GM21576 (cell line): ENCODE results near the gene CCDC68.
"Not testable (repeated sequence)": the region's sequence is repeated elsewhere in the genome, so short reads cannot be mapped to it uniquely, and the experiment has no call there.

Experiments used
- ATAC-seq: cut with Tn5 transposase; IDR thresholded peaks from one replicate; pipeline ENCODE4 v1.9.1; 2021; ENCODE audit warnings: mild to moderate bottlenecking, moderate library complexity; ENCODE audit not compliant: unreplicated experiment

Gene CCDC68

DNA sequence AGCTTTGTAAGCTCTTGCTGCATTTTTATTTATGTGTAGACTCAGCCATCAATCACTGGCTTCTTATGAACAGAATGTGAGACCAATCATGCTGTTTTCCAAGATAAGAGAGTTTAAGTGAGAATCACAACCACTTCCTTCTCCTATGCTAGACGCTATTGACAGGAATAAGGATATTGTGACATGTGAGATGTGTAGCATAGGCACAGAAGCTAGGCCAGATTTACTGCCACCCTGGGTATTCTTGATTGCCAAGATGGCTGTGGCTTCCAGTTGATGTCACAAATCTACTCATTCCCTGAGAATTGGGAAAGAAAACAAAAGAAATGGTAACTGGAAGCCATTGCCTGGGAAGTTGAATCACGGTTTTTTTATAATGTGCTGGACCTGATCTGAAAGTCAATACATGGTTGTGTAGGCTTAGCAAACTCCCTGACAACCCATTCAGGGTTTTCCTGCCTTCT lies 81.1 kb downstream of the CCDC68 start:
- ATAC-seq, result no peak

DNA sequence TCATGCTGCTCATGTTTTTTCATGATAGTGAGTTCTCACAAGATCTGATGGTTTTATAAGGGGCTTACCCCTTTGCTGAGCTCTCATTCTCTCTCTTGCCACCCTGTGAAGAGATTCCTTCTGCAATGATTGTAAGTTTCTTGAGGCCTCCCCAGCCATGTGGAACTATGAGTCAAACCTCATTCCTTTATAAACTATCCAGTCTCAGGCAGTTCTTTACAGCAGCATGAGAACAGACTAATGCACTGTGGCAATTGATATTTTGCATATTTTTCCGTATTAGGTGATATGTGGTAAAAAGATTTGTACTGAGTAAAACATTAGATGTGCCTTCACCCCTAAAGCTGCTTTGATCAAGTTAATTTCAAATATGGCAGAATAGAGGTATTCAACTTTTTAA lies 82.2 kb downstream of the CCDC68 start:
- no peak for ATAC-seq

DNA sequence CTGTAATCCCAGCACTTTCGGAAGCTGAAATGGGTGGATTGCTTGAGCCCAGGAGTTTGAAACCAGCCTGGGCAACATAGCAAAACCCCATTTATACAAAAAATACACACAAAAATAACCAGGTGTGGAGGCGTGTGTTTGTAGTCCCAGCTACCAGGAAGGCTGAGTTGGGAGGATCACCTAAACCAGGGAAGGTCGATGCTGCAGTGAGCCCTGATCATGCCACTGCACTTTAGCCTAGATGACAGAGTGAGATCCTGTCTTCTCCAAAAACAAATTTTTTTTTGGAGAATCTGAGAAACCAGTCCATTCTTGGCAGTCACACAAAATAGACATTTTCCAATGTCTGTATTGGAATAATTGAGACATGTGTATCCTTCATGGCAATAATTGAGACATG lies 84.2 kb downstream of the CCDC68 start:
- no peak for ATAC-seq

DNA sequence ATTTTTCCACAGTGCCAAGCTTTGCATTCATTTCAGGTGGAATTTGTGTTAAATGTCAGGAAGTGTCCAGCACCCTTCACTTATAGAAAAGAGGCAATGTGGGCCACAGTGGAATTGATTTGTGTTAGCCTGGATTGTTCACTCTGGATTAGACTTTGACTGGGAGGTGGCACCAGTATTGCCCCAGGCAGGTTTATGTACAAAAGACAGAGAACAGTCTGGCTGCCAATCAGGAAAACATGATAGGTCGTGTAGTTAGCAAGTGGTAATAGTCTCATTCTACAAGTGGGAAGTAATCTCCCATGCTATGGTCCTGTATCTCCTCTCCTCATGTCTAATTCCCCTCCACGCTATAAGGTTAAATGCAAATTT lies 85.4 kb downstream of the CCDC68 start:
- ATAC-seq, result no peak

DNA sequence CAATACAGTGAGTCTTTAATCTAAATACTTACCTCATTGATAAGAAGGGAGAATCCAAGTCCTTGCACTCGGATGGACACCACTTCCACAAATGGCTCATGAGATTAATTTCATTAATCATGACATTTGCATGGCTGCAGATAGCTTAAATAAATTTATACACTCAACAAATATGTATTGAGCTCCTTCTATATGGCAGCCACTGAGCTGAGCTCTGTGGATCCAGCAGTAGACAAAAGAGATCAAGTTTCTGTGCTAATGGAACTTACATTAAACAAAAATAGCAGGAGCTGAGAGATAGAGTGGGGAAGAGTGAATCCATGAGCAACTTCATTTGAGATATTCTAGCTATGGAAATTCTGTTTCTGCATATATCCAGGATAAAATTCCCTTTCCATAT lies 86.6 kb downstream of the CCDC68 start:
- no peak for ATAC-seq

DNA sequence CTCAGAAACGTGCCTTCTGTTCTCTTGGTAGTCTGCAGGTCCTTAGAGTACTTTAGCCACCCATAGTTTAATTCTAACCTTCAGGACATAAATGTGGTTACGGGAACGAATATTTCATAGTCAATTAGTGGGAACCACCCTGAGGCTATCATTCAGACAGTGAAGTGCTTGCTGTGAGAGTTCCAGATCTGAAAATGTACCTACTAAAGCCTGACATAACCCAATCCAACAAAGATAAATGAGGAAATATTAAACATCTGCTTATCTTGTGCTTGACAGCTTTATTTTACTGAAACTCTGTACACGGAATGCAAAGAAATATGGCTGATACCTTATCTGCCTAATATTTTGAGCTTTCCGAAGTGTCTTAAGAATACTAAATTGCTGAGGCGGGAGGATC lies 88.0 kb downstream of the CCDC68 start:
- ATAC-seq, result no peak

DNA sequence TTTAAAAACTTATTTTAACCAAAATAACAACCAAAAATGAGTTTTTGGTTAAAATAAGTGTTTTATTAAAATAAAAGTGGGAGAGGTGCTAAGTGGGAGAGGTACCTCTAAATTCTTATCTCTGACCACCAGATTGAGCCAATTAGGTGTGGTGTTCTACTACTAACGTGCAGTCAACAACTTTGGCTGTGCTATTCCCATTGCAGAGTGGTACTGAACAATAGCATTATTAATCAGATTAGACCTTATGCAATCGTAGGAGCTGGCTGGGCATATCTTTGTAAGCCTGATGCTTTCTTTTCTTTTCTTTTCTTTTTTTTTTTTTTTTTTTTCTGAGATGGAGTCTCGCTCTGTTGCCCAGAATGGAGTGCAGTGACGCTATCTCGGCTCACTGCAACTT lies 92.1 kb downstream of the CCDC68 start:
- ATAC-seq, result no peak

DNA sequence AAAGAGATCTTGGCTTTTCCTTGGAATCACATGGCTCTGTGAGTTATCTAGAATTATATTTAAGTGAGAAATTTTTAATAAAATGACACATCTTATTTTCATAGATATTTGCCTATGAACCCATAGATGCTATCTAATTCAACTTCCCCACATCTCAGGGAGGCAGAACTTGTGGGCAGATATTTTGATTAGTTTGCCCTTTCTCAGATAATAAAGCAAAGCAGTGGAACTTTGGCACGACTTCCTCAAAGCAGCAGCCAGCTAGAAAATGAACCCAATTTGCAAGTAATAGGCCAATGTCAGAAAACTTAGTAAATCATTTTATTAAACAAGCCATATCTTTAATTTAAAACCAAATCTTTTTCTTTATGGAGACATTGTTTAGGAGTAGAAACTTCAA lies 98.3 kb downstream of the CCDC68 start:
- ATAC-seq, result no peak

DNA sequence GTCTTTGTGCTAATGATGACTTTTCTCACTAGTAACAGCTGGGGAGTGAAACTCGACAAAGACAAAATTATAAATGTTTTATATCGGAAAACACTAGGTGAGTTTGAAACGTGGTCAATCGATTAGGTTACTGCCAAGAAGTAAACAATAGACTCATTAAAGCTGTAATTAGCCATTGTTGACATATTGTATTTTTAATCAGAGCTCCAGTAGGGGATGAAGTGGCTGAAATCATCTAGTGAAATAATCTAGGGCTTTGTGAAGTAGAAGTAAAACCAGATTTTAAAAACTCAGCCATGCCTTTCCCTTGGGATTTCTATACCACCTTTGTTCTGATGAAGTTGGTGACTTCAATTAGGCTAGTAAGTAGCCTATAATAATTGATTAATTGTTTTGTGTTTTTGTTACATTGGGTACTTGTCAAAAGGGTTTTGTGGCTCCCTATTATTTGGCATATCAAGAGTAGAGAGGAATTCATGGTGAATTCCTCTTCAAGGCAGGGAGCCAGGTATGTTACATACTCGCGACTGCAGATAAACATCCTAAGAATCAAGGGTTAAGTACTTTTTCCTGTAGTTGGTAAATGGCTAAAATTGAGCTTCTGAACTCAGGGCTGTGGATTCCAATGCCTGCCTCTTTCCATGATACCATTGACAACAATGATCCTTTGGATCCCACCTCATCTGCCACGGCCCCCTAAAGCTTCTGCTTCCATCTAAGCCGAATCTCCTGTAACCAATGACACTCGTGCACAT lies 99.4 kb downstream of the CCDC68 start:
- no peak for ATAC-seq

DNA sequence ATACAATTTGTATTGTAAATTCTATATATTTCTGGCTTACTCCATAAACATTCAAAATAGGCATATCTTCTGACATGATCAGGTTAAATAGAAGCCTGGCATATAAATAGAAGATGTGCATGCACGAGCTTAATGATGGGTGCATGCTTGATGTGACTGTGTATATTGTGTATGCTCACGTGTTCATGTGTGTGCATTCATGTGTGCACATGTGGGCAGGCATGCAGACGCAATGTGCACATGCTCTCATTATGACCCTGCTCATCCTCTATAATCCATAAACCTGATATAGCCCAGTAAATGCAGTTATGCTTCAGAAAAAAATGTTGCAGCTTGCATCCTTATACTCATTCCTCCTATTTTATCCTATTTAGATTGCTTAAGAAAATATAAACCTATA lies 101.8 kb downstream of the CCDC68 start:
- no peak for ATAC-seq

DNA sequence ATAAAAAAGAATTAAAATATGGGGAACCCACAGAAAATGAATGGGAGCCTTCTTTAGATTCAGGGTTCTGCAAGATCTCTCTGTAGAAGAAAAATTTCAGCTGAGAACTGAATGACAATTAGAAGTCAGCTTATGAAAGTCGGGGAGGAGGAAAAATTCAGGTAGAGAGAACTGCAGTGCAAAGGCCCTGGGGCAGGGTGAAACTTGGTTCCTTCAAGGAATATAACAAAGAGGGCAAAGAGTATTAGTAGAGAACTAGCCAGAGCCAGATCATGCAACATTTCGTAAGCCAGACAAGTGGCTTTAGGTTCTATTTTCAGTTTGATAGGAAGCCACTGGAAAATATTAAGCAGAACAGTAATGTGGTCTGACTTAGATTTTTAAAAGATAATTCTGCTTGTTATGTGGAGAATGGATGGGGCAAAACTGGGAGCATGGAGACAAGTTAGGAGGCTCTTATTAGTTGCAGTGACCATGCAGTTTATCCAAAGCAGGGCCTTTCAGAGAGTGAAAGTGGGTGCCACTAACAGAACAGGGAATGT lies 103.1 kb downstream of the CCDC68 start:
- ATAC-seq, result no peak

DNA sequence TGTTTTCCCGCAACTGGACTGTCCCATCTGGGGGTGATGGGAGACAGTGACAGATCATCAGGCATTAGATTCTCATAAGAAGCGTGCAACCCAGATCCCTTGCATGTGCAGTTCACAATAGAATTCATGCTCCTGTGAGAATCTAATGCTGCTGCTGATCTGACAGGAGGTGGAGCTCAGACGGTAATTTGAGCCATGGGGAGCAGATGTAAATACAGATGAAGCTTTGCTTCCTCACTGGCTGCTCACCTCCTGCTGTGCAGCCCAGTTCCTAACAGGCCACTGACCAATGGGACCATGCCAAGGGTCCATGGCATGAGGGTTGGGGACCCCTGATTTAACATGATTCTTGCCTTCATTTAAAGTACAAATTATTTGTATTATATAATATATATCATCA lies 104.2 kb downstream of the CCDC68 start:
- ATAC-seq, result not testable (repeated sequence)

DNA sequence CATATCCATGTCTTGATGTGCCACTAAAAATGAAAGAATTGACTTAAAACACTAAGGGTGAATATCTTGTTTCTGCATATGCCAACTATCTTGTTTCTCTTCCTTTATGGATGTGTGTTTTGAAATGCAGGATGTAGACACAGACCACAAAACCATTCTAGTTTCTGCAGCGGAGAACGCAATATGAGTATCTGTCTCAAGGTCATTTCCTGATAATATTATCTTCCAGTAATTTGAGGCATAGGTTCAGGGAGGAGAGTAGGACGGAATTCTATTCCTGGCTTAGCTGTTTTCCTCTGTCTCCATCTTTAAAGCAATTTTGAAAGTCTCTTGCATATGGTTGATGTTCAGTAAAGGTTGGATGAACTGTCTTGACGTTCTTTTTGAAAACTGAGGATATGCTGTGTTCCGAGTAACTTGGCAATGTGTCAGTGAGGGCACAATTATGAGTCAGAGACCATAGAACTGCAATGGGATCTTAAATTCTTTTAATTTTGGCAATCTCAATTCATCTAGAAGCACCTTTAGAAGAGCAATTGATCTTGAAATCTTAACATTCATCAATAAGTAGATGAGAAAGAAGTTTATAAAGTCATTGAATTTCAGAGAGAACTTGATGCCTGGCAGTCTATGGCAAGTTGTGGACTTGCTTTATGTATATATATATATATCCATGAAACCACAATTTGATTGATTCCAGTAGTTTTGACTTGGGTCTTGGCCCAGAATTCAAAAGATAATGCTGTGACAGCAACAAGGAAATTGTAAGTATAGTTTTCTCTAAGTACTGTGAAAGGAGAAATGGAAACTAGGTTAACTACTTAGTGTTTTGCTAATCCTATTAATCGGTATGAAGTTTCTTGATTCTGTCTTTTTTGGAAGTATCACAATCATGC lies 106.2 kb downstream of the CCDC68 start:
- ATAC-seq, result no peak
